GM04503 (cell line): ENCODE data around the gene LUZP2.

Experiments used
- DNase-seq: peaks from one replicate; pipeline ENCODE4 v3.0.0-alpha.2; 2012; ENCODE audit warnings: low read depth

The LUZP2 gene

DNA sequence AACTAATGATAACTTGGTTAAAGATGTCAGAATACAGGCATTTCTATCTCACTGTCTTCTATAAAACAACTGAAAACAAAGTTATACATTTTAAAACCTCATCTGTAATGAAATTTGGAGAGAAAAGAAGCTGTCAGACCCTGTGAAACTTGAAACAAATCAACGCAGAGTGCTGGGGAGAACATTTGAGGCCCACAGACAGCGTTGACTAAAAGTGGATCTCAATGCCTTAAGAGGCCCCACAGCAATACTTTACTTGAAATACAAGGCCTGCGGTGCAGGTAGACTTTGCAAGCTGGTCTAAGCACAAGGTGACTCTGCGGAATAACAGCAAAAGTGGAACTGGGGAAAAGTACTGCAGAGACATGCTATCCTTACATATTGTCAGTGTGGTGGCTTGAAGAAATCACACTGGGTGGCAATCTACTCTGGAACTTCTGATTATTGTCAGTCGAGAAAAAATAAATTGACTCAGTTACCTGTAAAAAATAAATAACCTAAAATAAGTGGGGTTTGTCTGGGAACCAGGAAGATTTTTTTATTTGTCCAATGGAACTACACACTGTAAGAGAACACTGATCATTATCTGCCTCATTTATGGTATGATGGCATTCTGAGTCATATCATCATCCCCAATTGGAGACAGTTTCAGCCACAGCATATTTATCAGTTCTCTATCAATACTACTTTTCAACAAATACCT is 138.9 kb downstream of the LUZP2 start:
- DNase-seq = no peak

DNA sequence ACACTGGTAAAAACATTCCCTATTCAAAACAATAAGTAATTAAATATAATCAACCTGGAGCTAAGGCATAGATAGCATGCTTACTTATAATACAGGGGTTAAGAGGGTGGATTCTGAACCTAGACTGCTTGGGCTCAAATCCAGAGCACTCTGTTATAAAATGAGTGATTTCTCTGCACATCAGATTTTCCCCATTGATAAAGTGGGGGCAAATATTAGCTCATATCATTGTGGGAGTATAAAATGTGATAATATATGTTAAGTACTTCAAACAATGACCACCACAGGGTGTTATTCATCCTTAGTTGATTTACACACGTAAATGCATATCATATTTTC is 139.4 kb downstream of the LUZP2 start:
- DNase-seq = no peak

DNA sequence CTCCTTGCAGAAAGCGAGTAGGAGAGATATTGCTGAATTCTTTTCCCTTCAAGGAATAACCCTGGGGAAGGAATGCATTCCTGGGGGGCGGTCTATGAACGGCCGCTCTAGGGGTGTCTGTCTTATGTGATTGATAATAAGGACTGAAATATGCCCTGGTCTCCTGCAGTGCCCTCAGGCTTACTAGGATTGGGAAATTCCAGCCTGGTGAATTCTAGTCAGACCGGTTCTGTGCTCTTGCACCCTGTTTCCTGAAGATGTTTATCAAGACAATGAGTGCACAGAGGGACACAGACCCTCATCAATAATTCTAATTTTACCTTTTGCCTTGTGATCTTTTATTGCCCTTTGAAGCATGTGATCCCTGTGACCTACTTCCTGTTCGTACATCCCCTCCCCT is 140.7 kb downstream of the LUZP2 start:
- no peak for DNase-seq

DNA sequence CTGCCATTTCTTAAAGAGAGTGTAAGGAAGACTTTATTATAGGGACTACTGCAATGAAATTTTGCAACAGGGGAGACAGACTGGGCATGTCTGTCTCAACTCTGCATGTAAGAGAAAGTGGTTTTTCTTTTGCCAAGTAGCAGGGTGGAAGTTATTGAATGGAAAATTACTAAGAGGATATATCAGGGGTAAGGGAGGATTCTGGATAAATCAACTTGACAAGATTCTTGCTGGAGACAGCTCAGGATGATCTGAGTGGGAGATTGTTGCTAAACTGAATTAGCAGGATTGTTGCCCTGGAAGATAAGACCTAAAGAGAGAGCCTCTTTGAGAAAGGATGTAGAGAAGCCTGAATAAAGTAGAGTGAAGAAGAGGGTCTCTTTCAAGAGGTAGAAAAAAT is 145.8 kb downstream of the LUZP2 start:
- DNase-seq = no peak

DNA sequence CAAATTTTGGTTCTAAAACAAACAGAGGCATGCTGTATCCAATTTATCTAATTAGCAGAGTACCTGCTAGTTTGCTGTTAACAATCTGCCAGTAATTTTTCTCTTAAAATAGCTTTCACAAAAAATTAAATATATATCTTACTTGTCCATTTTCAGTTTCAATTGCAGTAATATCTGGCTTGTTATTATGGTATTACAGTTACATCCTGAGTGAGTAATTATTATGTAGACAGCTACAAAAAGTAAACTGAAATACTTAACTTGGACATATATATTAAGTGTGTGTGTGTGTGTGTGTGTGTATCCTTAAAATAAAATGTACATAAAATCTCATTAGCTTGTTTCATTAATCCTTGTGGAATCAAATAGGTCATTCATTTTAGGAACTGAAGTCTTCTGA is 148.7 kb downstream of the LUZP2 start:
- DNase-seq = no peak

DNA sequence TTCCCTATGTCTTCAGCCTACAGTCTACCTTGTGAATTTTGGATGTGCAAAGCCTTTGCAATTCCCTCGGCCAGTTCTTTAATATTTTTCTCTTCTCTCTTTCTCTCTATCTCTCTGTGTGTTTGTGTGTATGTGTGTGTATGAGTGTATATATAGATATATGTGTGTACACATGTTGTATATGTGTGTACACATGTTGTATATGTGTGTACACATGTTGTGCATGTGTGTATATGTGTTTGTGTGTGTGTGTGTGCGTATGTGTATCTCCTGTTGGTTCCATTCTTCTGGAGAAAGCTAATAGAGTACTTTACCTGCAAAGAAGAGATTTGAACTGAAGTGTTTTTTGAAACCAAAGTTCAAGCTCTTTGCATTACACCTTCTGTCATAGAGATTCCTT is 155.0 kb downstream of the LUZP2 start:
- no peak for DNase-seq

DNA sequence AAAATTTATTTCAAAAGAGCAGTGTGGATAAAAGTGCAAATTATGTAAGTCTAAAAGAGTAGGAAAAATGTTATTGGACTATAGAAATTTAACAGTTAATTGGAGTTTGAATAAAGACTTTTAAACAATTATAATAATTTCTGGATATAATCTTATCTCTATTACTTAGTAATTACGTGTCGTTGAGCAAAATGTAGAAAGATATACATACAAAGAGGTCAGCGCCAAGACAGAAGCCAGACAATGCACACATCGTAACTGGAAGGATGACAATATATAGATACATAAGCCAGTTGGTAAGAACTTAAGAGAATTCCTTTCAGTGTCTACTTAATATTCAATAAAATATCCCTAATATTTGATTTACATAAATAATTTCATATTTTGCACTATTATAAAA is 157.0 kb downstream of the LUZP2 start:
- no peak for DNase-seq

DNA sequence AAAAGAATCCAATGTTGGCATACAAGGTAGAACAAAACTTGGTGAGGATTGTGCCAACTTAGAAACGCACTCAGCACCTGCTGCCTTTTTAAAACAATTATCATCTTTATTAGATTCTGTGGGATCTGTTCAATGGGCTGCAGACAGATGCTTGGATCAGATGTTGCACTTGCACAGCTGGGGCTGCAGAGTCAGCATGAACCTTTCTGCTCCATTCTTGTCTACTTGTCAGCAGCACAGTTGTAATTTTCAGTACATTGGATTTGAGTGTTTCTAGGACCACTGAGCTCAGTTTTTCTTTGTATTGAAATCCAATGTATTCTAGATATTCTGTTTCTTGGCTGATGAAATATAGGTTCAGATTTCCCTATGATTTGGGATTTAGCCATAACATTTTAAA is 164.5 kb downstream of the LUZP2 start:
- no peak for DNase-seq

DNA sequence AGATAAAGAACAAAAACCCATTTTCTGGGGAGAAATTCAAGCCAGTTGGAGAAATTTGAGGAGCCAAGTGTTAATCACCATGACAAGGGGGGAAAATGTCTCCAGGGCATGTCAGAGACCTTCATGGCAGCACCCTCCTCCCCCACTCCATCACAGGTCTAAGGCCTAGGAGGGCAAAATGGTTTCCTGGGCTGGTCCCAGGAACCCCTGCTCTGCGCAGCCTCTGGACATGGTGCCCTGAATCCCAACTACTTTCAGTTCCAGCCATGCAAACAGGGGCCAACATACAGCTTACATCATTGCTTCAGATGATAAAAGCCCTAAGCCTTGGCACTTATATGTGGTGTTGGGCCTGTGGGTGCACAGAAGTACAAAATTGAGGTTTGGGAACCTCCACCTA is 167.5 kb downstream of the LUZP2 start:
- no peak for DNase-seq

DNA sequence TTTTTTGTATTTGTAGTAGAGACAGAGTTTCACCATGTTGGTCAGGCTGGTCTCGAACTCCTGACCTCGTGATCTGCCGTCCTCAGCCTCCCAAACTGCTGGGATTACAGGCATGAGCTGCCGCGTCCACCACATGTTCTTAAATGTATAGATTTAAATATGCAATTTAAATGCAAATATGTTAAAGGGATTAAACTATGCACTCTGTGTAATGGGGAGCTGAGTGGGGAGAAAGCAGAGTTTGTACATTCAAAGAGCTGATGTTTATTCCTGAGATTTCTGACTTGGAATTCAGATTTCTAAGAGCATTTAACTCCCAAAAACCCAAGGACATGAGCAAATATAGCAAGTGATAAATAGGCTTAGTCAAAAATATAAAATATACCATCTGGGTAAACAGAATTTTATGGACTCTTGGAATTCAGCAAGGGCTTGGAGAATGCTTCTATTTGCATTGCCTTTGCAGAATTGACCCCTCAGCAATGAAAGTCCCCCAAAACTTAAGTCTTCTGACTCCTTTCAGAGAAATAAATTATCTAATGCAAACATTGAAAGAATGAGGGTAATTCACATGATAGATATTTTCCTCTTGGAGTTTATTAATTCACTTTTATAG is 170.6 kb downstream of the LUZP2 start:
- DNase-seq = no peak

DNA sequence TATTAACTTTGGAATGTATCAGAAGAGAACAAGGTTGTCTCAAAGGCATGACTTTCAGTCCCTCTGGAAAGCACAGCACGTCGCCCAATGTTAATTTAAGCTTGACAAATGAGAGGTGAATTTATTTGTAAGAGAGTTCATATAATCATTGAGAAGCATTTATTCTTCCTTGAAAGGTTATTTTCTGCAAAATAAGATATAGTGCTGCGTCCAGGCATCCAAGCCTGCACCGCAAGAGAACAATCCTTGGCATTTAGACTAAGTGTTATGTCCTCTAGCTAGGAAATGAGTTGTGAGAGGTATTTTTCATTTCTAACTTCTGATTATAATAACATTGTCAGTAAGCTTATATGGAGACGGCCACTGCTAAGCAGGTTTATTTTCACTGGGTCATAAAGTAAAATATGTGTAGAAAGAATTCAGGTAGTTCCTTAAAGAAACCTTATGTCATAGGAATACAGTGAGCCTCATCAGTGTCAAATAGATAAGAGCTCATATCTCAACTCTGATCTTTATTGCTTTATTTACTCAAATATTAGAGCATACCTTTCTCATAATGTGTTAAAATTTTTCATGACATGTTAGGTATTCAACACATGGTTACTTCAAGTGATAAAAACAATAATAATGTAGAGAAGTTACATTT is 182.0 kb downstream of the LUZP2 start:
- no peak for DNase-seq

DNA sequence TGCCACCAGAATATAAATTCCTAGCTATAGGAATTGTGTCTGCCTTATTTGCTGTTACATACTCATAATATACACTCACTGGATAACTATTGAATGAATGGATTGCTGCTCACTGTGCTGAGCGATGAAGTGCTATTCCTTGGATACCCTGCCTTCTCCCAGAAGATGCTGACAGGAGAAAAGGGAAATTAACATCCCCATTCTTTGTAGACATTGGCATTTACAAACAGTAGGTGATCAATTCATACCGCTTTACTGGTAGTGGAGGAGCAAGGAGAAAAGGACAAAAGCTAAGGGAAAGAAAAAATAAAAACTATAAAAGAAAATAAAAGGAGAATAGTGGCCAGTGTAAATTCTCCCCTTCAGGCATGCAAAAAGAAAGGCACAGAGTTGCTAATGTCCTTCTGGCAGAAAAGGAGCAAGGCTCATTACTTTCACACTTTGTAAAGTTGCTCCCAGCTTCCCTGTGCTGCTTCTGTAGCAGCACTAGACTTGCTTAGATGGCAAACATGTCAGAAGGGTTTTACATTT is 183.0 kb downstream of the LUZP2 start:
- no peak for DNase-seq

DNA sequence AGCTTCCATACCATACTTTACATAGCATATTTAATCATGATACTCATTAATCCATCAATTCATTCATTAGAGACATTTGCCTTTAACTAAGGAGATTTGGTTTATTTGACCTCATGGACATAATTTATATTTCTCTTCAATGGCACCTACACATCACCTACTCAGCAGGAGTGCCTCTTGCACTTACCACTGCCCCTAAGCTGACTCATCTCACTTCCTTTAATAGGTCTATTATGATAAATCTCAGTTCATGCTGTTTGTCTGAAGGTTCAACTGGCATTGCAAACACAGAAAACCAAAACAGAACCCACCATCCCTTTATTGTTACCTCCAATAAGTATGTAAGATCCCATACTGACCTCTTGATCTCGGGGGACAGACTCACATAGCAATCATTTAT is 186.7 kb downstream of the LUZP2 start:
- no peak for DNase-seq

DNA sequence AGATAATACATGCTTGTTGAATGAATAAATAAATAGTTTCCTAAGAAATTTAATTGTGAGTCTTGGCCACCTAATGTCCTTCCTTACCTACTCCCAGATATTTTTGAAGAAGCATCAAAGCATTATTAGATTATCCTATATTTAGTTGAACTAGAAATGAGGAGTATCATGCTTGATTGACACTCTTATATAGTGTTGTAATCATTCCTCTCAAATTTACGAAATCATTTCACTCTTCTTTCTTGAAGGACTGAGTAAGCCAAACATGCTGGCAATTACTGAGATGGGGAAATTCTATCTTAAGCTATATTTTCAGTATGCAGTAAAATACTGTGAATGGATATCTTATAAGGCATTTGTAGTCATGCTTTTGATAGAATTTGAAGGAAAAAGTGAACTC is 189.0 kb downstream of the LUZP2 start:
- DNase-seq = no peak

DNA sequence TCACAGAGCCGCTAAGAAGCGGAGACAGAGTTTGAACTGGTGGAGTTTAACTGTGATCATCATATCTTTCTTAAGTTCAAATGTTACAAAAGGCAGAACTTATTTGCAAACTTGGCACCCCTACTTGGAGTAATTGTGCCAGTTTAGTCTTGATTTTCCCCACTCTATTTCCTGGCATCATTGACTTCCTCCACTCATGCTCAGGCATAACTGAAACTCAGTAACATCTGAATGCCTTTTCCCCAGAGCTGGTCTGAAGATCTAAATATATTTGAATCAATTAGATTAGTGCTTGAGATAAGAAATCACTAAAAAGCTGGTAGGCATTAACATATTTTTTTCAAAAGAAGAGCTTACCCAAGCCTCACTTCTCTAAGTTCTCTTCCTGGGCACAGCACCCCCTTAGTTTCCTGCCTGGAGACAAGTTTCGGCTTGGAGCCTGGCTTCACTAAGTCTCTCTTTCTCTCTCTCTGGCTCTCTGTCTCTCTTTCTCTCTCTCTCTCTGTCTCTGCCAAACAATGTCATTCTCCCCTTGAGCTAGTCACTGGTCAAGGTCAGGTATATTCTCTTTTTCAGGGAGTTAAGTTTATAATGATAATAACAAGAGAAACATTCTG is 190.8 kb downstream of the LUZP2 start:
- DNase-seq = no peak

DNA sequence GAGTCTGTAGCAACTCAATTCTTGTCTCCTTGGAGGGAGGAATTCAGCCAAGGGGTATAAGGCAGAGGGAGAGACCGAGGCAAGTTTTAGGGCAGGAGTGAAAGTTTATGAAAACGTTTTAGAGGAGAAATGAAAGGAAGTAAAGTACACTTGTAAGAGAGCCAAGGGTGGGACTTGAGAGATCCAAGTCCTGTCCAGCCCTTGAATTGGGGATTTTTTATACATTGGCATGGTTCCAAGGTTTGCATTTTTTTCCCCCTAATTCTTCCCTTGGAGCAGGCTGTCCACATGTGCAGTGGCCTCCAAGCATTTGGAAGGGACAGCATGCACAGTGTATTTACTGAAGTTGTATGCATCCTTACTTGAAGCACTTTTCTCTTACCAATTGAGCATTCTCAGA is 192.1 kb downstream of the LUZP2 start:
- no peak for DNase-seq

DNA sequence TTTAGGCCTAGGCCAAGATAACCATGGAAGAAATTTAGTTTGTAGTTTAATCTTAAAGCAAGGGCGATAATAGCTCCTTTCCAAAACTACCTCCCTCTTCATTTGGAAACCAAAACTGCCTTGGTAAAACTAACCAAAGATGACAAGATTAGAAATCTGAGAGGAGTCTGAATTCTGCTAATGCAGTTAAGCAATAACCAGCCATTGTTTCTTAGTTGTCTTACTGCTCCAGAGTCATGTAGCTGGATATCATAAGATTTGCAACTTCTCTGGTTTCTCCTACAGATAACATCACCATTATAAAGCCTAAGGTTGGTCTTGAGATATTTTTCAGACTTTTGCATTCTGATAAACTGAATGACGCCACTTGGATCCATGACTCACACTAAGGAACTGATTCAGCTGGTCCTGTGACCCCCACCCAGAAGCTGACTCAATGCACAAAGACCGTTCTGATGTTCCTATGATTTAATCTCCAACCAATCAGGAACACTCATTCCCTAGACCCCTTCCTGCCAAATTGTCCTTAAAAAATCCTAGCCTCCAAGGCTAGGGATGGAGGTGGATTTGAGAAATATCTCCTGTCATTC is 200.8 kb downstream of the LUZP2 start:
- no peak for DNase-seq

DNA sequence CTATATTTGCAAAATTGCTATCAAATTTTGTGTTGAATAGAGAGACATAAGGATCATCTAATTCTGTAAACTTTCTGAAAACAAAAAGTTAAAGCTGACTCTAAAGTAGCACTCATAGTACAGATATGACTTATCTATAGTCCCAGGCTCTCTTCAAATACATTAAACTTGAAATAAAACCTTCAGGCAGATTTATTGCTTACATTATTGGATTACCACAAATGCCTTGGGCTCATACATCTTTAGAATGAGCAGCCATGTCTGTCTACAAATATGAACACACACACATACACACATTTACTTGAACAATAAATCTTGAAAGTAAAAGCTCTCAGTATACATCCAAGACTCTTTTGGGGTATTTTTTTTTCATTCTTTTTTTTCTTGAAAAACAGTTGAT is 207.9 kb downstream of the LUZP2 start:
- no peak for DNase-seq

DNA sequence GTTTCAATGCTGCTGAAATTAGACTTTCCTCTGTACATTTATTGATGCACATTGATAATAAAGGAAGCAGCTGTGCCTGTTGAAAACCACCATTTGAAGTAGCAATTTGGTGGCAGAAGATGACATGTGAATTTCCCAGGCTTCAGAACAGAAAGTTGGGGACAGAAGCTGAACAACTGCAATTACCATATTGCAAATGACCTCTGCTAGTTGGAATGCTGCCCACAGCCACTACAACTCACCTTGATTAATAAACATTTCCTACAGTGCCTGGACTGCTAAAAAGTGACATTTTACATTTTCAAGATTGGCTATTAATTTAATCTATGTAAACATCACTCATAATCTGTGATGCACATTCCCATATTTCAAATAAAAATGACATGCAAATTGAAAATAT is 208.6 kb downstream of the LUZP2 start:
- DNase-seq = no peak

DNA sequence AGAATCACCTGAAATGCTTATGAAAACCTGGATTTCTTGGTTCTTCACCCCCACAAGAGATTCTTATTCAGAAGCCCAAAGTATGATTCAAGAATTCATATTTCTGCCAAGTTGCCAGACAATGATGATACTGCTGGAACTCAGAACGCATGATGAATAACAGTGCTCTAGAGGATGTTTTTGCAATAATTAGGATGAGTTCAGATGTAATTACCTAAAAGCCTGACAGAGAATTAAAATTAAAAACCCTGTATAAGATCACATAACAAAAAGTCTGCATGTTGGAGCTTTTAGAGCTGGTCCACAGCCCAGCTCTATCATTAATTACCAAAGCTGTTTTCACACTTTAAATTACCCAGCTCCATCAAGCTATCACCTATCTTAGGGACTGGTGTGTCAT is 211.8 kb downstream of the LUZP2 start:
- no peak for DNase-seq

DNA sequence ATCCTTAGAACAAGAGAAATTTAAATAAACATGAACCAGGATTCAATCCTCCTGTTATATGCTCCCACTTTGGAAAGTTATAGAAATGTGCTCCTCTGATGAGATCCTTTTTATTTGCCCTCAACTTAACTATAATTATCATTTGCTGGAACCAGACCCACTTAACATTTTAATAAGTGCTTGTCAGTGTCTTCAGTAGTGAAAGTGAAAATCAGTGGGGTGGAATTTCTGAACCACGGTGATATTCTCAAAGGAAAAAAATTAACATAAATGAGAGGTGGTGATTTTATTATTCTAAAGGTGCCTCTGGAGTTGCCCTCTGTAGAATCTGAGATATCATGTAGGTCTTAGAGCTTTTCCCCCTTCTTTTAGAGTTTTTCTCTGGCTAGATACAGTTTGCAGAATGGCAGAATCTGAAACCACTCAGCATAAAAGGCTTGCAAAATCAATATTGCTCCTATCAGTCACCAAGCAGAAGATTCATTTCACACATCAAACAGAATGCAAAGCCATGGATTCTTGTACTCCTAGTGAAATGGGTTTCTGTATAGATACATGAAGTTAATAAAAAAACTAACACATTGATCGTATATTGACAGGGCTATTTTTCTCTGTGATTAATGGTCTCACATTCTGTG is 213.2 kb downstream of the LUZP2 start:
- DNase-seq = no peak

DNA sequence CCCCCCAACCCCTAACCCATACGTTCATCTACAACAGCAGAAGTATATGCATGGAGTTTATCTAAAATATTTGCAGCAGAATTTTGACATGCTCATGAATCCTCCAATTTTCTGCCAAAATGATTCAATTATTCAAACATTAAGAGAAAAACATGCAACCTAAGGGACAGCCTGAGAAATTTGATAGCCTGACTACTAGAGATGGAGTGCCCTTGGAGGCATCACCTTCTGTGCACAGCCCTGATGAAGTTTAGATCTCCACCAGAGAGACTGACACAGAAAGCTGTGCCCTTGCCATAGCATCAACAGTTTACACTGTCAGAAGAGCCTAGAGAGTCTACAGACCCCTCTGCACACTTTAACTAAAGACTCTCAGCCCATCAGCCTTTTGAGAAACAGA is 217.7 kb downstream of the LUZP2 start:
- no peak for DNase-seq
